HG03039 (cell line): ENCODE measurements around the gene MRPL45.

ENCODE experiments used
- ATAC-seq: cut with Tn5 transposase; IDR thresholded peaks from one replicate; pipeline ENCODE4 v1.9.1; 2021; ENCODE audit warnings: mild to moderate bottlenecking, moderate library complexity; ENCODE audit not compliant: unreplicated experiment

Gene MRPL45

DNA sequence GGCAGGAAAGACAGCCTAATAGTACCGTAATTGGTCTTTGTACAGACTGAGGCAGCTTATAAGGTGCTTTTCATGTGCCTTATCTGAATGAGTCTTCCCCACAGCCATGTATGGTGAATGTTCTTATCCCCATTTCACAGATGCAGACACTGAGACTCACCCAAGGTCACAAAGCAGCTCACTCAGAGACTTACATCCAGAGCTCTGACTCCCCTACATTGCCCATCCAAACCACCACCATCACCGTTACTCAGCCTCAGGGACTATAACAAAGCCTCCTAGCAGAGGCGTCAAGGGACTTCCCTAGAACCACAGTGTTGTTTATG lies 47.4 kb downstream of the MRPL45 start:
- no peak for ATAC-seq

DNA sequence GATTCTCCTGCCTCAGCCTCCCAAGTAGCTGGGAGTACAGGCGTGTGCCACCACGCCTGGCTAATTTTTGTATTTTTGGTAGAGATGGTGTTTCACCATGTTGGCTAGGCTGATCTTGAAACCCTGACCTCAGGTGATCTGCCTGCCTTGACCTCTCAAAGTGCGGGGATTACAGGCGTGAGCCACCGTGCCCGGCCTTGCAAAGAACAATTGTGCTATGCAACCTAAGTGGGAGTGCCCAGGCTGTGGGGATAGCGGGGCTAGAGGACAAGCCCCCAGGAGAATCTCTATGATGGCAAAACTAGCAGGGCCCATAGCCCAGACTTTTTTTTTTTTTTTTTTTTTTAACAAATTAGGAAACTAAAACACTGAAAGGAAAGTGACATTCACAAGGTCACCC lies 48.8 kb downstream of the MRPL45 start:
- no peak for ATAC-seq

DNA sequence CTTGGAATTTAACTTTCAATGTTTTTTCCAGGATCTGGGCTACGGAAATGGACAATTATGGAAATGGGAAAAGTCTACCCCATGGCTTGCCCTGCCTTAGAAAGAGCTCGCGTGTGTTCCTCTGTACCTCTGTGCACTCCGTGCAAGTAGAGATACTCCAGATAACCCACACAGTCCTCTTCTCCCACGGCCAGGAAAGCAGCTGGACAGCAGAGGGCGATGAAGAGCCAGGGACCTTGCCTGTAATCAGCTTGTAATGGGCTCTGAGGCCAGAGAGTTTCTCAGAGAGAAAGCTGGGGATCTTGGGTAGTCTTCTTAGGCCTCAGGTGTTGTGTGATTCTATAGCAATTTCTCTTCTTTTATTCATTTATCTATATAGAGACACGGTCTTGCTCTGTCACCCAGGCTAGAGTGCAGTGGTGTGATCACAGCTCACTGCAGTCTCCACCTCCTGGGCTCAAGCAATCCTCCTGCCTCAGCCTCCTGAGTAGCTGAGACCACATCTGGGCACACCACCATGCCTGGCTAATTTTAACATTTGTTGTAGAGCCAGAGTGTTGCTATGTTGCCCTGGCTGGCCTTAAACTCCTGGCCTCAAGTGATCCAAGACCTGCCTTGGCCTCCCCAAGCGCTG lies 52.2 kb downstream of the MRPL45 start:
- ATAC-seq, result no peak

DNA sequence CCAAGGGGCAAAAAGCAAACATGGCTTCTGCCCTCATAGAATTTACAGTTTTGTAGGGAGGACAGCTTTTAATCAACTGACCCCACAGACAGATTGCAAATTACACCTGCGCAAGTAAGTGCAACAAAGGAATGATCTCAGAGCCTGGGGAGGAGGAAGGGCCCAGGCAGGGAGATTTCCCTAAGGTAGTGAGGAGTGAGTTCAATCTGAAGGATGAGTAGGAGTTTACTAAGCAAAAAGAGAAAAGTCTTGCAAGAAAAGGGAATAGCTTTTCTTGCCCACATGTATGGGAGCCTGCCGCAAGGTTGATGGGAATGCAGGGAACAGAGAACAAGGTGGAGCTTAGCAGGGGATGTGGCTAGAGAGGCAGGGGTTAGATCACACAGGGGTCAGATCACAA lies 53.1 kb downstream of the MRPL45 start:
- no peak for ATAC-seq

DNA sequence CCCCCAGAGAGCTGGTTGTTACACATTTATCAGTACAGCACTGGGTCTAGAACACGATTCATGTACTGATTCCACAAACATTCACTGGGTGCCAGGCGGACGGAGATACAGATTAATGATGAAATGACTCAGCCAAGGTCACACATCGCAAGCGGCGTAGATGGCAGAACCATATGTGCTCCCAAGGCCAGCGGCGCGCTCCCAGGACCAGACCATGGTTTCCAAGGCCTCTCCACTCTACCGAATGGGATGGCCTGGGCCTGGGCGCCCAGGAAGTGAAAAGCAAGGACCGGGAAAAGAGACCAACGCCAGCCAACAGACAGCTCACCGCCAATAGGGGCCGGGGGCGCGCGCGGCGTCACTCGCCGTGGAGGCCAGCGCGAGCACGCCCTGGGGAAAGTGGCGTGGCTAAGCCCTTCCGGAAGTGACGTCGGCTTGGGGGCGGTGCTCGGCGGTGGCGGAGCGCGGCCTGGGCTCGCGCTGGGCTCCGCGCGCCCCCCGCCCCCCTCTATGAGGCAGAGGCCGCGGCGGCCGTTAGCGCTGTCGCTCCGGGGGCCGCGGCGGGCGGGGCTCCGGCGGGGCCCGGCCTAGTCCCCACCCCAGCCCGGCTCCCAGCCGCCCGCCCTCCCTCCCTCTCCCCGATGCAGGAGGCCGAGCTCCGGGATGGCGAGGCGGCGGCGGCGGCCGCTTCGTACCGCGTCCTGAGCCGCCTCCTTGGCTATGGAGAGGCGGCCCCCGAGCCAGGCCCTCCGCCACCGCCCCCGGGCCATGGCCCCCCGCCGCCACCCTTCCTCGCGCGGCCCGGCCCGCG lies 54.6 kb downstream of the MRPL45 start, which contains the start of gene SOCS7:
TSS of gene SOCS7 (plus strand) at position 433 of the 811 bp plus-strand sequence. CDS start at position 642, 209 bp downstream.
- peak; percentile 74 for ATAC-seq

DNA sequence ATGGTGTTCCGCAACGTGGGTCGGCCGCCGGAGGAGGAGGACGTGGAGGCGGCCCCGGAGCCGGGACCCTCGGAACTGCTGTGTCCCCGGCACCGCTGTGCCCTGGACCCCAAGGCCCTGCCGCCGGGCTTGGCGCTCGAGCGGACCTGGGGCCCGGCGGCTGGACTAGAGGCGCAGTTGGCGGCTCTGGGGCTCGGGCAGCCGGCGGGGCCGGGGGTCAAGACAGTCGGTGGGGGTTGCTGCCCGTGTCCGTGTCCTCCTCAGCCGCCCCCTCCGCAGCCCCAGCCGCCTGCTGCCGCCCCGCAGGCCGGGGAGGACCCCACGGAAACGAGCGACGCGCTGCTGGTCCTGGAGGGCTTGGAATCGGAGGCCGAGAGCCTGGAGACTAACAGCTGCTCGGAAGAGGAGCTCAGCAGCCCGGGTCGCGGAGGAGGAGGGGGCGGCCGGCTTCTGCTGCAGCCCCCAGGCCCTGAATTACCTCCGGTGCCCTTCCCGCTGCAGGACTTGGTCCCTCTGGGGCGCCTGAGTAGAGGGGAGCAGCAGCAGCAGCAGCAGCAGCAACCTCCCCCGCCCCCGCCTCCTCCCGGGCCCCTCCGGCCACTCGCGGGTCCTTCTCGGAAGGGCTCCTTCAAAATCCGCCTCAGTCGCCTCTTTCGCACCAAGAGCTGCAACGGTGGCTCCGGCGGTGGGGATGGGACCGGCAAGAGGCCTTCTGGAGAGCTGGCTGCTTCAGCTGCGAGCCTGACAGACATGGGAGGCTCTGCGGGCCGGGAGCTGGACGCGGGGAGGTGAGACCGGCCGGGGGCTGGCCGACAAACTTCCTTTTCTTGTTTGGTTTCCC lies 55.5 kb downstream of the MRPL45 start:
- ATAC-seq, result no peak

DNA sequence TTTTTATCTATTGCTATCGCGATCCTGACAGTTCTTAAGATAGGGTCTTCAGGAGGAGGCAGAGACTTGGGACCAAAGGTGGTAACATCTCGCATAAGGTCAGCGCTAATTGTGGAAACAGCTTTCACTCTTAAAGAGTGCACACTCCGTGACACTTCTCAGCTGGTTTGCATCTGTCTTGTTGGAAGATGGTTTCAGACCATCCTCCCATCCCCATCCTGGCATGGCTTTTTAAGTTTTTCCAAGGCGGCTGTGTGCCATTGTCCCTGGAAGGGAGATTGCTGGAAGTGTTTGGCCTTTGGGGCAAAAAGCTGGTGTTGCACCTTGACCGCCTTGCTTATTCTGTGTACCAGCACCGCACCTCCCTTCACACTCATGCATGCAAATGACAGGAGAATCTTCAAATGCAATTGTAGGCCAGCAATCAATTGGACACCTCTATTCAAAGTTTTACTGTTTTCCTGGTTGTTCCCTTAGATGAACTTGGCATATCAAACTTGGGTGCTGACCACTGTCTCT lies 56.2 kb downstream of the MRPL45 start:
- no peak for ATAC-seq

DNA sequence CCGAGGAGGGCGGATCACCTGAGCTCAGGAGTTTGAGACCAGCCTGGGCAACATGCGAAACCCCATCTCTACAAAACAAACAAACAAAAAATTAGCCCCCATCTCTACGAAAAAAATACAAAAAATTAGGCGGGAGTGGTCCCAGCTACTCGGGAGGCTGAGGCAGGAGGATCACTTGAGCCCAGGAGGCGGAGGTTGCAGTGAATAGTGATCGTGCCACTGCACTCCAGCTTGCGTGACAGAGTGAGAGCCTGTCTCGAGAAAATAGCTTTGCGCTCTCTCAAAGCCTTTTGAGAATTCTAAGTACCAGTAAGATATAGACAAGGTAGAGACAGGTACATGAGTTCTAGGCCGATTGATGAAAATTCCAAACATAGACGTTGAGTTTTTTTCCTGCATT lies 56.7 kb downstream of the MRPL45 start:
- ATAC-seq, result no peak

DNA sequence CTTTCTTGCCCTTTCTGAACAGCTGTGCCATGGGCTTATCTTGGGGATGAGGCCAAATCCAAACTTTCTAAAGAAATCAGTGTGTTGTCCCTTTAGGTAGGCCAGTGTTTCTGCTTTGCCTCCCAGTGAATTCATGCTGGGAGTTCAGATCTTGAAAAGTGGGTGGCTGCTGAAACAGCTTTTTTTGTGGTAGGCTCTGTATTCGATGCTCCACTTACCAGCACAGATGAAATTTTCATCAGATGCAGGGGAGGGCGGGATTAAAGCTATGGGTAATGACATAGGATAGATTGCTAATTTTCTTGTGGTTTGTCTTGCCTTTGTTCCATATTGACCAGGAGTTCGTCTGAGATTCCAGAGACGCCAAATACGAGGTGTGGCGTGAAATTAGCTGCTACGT lies 57.5 kb downstream of the MRPL45 start:
- ATAC-seq, result no peak

DNA sequence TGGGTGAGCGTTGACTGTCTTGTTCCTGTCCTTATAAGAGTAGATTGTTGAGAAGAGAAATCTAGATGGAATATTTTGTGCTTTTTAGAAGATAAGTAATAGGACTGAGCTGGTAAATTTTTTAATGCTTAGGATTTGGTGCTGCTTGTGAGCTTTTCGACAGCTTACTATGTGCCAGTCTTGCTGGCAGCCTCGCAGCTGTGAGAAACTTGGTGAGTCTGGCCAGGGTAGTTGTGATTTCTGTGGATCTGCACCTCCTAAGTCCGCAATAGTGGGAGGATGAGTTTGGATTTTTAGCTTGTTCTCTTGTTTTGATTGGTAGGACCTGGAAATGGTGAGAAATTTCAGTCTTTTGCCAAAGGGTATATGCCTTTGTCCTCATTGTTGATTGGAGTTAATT lies 58.3 kb downstream of the MRPL45 start:
- ATAC-seq, result no peak

DNA sequence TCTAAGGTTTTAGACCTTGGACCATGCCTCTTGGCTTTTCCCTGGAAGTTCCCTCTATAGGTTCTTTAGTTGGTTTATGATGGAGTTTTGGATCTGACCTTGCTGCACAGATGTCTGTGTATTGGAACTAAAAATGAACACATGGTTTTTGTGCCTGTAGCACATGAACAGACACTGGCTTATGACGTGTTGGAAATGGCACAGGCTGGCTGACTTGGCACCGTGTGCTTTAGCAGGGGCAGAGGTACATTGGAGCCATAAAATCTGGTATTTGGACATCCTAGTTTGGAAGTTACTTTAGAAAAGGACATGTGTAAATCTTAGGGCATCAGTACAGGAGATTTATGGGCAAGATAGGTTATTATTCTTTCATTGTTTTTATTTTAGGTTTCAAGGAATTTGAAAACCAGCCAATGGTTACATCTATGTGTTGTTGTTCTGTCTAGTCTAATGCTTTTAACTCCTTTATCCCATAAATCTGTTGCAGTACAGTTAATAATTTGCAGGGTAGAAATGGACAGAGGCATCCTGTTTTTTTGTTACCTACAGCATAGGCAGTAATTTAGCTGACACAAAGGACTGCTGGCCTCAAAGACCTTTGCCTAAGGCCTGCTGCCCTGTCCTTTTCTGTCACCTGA lies 60.6 kb downstream of the MRPL45 start:
- ATAC-seq, result no peak

DNA sequence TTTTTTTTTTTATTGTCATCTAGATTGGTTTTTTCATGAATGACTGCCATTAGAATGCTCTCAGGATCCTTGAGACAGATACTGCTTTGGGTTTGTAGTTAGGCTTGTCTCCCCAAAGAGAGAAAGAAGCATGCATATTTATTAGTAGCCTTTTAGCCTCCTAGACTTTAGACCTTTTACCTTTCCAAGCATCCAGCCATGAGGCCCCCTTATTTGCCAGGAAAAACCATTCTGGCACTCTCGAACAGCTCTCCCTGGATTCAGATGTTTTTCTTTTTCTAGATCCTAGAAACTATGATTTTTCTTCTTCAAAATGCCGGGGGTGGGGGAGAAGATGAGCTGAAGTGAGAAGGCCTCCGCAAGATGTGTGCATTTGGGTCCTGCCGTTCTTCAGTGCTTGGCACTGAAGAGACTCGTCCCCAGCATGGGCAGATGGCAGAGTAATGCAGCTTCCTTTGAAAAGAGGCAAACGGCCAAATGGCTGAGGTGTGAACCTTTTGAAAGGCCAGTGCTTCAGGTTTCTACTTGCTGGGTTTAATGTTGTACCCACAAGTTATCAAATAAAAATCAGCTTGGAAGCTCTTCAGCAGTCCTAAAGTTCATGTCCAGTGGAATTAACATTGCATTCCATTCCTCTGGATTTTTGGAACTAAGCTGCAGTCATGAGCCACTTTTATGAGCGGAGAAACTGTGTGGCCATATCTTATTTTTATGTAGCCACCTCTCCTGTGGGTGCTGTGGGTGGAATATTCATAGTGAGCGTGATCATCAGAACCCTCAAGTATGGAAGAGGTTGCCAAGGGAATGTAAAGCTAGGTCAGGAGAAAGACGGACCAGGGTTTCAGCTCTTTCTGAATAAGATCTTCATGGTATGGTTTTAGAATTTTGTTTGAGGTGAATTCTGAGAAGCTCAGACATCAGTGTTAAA lies 61.9 kb downstream of the MRPL45 start:
- ATAC-seq, result no peak

DNA sequence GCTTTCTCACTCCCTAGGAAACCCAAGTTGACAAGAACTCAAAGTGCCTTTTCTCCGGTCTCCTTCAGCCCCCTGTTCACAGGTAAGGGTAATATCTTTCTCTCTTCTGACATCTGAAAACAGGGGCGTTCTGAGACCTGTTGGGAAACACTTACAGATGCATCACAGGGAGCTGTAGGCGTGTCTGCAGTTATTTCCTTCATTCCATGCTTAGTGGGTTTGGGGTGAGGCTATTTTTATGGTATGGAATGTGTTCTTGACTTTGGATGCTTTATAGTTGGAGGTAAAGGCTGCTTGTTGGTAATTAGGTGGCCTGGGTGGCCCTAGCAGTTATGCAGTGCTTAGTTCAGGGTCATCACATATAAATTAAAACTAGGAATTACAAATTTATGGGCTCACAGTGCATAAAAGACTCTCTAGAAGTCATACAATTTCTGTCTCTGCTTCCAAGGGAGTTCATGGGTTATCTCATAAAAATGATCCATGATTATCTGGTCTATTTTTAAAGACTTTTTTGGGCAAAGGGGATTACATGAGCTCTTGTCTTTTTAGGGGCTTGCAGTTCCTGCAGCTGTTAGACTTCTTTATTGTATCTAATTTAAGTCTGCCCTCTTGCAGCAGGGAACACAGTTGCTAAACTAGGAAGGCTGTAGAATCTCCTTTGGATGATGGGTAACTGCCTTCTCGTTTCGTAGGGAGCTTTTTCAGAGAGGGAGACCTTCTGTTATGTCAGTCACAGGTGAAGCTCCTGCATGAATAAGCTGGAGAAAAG lies 64.9 kb downstream of the MRPL45 start:
- ATAC-seq, result no peak

DNA sequence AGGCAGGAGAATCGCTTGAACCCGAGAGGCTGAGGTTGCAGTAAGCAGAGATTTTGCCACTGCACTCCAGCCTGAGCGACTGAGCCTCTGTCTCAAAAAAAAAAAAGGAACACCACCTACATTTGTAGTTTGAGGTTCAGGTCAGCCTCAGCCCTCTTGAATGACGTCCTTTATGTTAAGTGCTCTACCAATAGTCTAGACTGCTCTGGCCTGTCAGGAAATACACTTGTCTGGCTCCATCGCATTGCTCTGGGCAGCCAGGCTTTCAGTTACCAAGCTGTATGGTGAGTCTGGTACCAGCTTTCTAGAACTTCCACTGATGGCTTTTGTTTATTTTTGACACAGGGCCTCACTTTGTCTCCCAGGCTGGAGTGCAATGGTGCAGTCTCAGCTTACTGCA lies 66.0 kb downstream of the MRPL45 start:
- ATAC-seq, result no peak

DNA sequence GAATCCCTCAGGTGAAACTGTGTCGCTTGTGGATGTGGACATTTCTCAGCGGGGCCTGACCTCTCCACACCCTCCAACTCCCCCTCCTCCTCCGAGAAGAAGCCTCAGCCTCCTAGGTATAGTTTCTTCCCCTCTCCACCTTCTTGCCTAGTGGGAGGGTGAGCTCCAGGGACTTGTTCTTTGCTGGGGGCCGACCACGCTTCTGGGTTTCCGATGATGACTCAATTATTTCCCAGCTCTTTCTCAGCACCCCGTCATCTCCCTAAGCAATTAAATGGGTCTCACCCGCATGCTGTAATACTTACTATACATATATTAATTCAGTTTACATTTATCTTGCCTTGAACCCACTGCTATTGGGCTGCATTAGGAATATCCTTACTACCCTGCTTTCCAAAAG lies 67.8 kb downstream of the MRPL45 start:
- no peak for ATAC-seq

DNA sequence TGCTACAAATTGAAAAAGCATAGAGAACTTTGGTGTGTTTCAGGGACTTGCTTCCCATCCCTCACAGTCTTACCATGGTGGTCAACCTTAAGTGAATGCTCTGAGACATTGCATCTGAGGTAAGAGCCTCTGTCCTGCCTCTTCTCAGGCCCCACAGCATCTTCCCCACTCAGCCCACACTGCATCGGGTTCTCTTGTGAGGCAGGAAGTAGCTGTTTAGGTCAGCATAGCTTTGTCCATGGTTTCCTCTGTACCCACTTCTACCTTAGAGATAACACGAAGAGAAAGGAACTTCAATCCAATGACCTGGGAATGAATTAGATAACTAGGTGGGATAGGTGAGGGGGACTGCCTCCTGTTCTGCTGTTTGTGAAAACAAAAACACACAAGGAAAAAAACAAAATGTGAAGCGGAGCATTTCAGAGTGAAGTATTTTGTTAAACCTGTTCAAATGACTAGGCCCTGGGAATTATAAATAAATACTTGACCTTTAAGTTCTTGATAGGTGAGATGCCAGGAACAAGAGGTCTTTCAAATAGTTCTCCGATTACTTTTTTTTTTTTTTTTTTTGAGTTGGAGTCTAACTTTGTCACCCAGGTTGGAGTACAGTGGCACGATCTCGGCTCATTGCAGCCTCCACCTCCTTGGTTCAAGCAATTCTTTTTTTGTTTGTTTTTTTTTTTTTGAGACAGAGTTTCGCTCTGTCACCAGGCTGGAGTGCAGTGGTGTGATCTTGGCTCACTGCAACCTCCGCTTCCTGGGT lies 72.3 kb downstream of the MRPL45 start:
- ATAC-seq, result no peak
